GM21381 (cell line): ENCODE data around the gene NELL2.
"Not testable (repeated sequence)": the region's sequence is repeated elsewhere in the genome, so short reads cannot be mapped to it uniquely, and the experiment has no call there.

Experiments
- ATAC-seq: cut with Tn5 transposase; IDR thresholded peaks from one replicate; pipeline ENCODE4 v1.9.1; 2021; ENCODE audit warnings: mild to moderate bottlenecking, moderate library complexity; ENCODE audit not compliant: unreplicated experiment

Gene NELL2

GRCh38 chr12:44847888-44848702, 28.0 kb downstream of the NELL2 start:
- peak; percentile 86 for ATAC-seq

- peak; percentile 14 for ATAC-seq
These were observed 28.7 kb downstream of the NELL2 start for GRCh38 chr12:44847403-44847802.

- no peak for ATAC-seq
These were observed 29.3 kb downstream of the NELL2 start for GRCh38 chr12:44846826-44847225.

GRCh38 chr12:44842669-44843068, 33.4 kb downstream of the NELL2 start:
- no peak for ATAC-seq

- ATAC-seq = no peak
These were observed 36.3 kb downstream of the NELL2 start for GRCh38 chr12:44839785-44840184.

GRCh38 chr12:44837114-44837755, 38.9 kb downstream of the NELL2 start:
- no peak for ATAC-seq

GRCh38 chr12:44835641-44836379, 40.3 kb downstream of the NELL2 start:
- no peak for ATAC-seq

GRCh38 chr12:44834996-44835395, 41.1 kb downstream of the NELL2 start:
- ATAC-seq = not testable (repeated sequence)

- no peak for ATAC-seq
These were observed 42.6 kb downstream of the NELL2 start for GRCh38 chr12:44833561-44833960.

- no peak for ATAC-seq
These were observed 45.5 kb downstream of the NELL2 start for GRCh38 chr12:44830566-44831055.

- no peak for ATAC-seq
These were observed 47.1 kb downstream of the NELL2 start for GRCh38 chr12:44829045-44829444.

GRCh38 chr12:44827832-44828438, 48.2 kb downstream of the NELL2 start:
- ATAC-seq = no peak

- not testable (repeated sequence) for ATAC-seq
These were observed 54.4 kb downstream of the NELL2 start for GRCh38 chr12:44821702-44822101.

GRCh38 chr12:44819884-44820283, 56.2 kb downstream of the NELL2 start:
- no peak for ATAC-seq

GRCh38 chr12:44817687-44818086, 58.4 kb downstream of the NELL2 start:
- no peak for ATAC-seq

GRCh38 chr12:44816446-44817017, 59.6 kb downstream of the NELL2 start:
- no peak for ATAC-seq

GRCh38 chr12:44812062-44812461, 64.1 kb downstream of the NELL2 start:
- no peak for ATAC-seq

- ATAC-seq = no peak
These were observed 72.0 kb downstream of the NELL2 start for GRCh38 chr12:44804068-44804467.

- no peak for ATAC-seq
These were observed 80.1 kb downstream of the NELL2 start for GRCh38 chr12:44795970-44796369.

GRCh38 chr12:44788731-44789130, 87.4 kb downstream of the NELL2 start:
- no peak for ATAC-seq
